ENCODE measurements around the gene SOX6.

Gene SOX6

DNA sequence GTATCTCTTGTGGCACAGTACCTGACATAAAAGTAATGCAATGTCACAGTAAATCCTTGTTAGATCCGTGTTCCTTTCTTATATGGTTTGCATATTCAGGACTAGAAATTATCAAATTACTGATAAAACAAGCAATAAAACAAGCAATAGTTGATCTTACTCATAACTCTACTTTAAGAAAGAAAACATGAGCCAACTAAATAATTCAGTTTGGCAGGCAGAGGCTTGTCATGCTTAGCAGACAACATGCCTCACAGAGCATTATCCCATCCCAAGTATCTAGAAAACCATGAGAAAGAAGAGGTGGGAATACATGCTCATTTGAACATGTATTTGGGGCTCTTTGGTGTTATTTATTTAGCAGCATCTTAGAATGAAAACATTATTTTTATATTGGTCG is 241.9 kb downstream of the SOX6 start:
- Histone ChIP-seq H3K9me2 (replicated peaks; ENCODE audit: control insufficient read depth, low read length) (no peaks in the 10 kb centered on the region), H3K4me2 (ENCODE audit: low read length) (no peak overlapping the region), H3K4me1 (ENCODE audit: control insufficient read depth, low read length) (no peaks in the 10 kb centered on the region)

DNA sequence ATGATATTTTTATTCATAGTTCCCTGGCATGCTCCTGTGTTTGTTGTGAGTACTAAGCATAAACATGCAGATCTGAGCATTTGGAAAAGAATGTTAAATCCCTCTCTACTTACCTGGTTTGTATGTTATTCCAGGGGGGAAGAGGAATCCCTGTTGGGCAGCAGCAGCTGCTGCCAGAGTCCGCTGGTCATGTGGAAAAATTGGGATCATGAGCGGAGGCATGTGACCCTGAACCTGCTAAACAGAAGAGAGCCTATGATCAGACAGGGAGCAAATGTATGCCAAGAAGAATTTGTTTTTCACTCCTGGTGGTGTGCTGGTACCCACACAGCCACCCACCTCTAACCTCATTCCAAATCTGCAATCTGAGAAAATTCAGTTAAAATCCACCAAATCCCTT is 244.7 kb downstream of the SOX6 start:
- Histone ChIP-seq H3K4me2 (ENCODE audit: low read length) (no peak overlapping the region), H3K27me3 (ENCODE audit: control insufficient read depth, low read length) (no peaks in the 10 kb centered on the region), H3F3A (ENCODE audit: control insufficient read depth, insufficient read depth) (no peaks in the 10 kb centered on the region), H3K9me3 (ENCODE audit: control insufficient read depth, insufficient read depth, low read length) (no peaks in the 10 kb centered on the region), H3K9me2 (replicated peaks; ENCODE audit: control insufficient read depth, low read length) (no peaks in the 10 kb centered on the region), H3K4me1 (ENCODE audit: control insufficient read depth, low read length) (no peaks in the 10 kb centered on the region), H3K36me3 (ENCODE audit: control insufficient read depth, low read length) (no peaks in the 10 kb centered on the region), H3K27ac (ENCODE audit: low read depth, low read length) (no peak overlapping the region), H3K4me3 (ENCODE audit: low read length) (no peak overlapping the region), H3K79me2 (ENCODE audit: control insufficient read depth, low read length) (no peaks in the 10 kb centered on the region), H4K20me1 (ENCODE audit: control insufficient read depth, insufficient read depth, low read depth, low read length) (no peaks in the 10 kb centered on the region)
- TF ChIP-seq EZH2phosphoT487 (IDR thresholded peaks at IDR 0.05; ENCODE audit: borderline replicate concordance, low read length) (no peak), CTCF (IDR thresholded peaks at IDR 0.05; ENCODE audit: low read depth, low read length, poor library complexity, severe bottlenecking) (no peak)

More for the DNA sequence above, 241.9 kb downstream of the SOX6 start:
- no peaks in the 10 kb centered on the region for H3K36me3 ChIP-seq (ENCODE audit: control insufficient read depth, low read length)
- no peaks in the 10 kb centered on the region for H3F3A ChIP-seq (ENCODE audit: control insufficient read depth, insufficient read depth)
- no peaks in the 10 kb centered on the region for H4K20me1 ChIP-seq (ENCODE audit: control insufficient read depth, insufficient read depth, low read depth, low read length)
- H3K9me3 ChIP-seq (ENCODE audit: control insufficient read depth, insufficient read depth, low read length) = no peaks in the 10 kb centered on the region
- H3K4me3 ChIP-seq (ENCODE audit: low read length) = no peak overlapping the region
- H3K27ac ChIP-seq (ENCODE audit: low read depth, low read length) = no peak overlapping the region
- TF ChIP-seq EZH2phosphoT487 (IDR thresholded peaks at IDR 0.05; ENCODE audit: borderline replicate concordance, low read length) (no peak), CTCF (IDR thresholded peaks at IDR 0.05; ENCODE audit: low read depth, low read length, poor library complexity, severe bottlenecking) (no peak)
- no peaks in the 10 kb centered on the region for H3K79me2 ChIP-seq (ENCODE audit: control insufficient read depth, low read length)
- H3K27me3 ChIP-seq (ENCODE audit: control insufficient read depth, low read length) = no peaks in the 10 kb centered on the region

GRCh38 chr11:16110886-16111285 is 245.5 kb downstream of the SOX6 start:
- Histone ChIP-seq H3K27ac (ENCODE audit: low read depth, low read length) (no peak overlapping the region), H3K79me2 (ENCODE audit: control insufficient read depth, low read length) (no peaks in the 10 kb centered on the region), H3K9me3 (ENCODE audit: control insufficient read depth, insufficient read depth, low read length) (no peaks in the 10 kb centered on the region), H3K27me3 (ENCODE audit: control insufficient read depth, low read length) (no peaks in the 10 kb centered on the region), H3K4me3 (ENCODE audit: low read length) (no peak overlapping the region), H3K4me1 (ENCODE audit: control insufficient read depth, low read length) (no peaks in the 10 kb centered on the region), H4K20me1 (ENCODE audit: control insufficient read depth, insufficient read depth, low read depth, low read length) (no peaks in the 10 kb centered on the region), H3K36me3 (ENCODE audit: control insufficient read depth, low read length) (no peaks in the 10 kb centered on the region), H3K9me2 (replicated peaks; ENCODE audit: control insufficient read depth, low read length) (no peaks in the 10 kb centered on the region), H3F3A (ENCODE audit: control insufficient read depth, insufficient read depth) (no peaks in the 10 kb centered on the region), H3K4me2 (ENCODE audit: low read length) (no peak overlapping the region)
- TF ChIP-seq CTCF (IDR thresholded peaks at IDR 0.05; ENCODE audit: low read depth, low read length, poor library complexity, severe bottlenecking) = no peak
- no peak for TF ChIP-seq EZH2phosphoT487 (IDR thresholded peaks at IDR 0.05; ENCODE audit: borderline replicate concordance, low read length)
